ENCODE data around the gene TNP1. TPM values are rescaled to one million over a fixed set of nuclear protein-coding genes. Genes with fewer than 3 reads are reported as not detected.

TNP1 gene
- total RNA-seq, 1 experiment from 2014 or later: not detected

GRCh38 chr2:216872040-216872439 lies 12.2 kb upstream of the TNP1 start:
- Mint-ChIP-seq H3K36me3 (ENCODE audit: insufficient read depth, unreplicated experiment) (no peaks in the 10 kb centered on the region), H3K27ac (ENCODE audit: low read depth, unreplicated experiment) (no peak overlapping the region), H3K4me1 (ENCODE audit: insufficient read depth, unreplicated experiment) (no peaks in the 10 kb centered on the region), H3K4me3 (ENCODE audit: unreplicated experiment) (no peak overlapping the region), H3K9me3 (ENCODE audit: unreplicated experiment) (no peaks in the 10 kb centered on the region), H3K27me3 (ENCODE audit: insufficient read depth, unreplicated experiment) (no peaks in the 10 kb centered on the region)
- BruUV-seq (replicated peaks): no TSS peak
- ChIA-PET CTCF (no interaction called here), POLR2A (no interaction called here)
- intact Hi-C loops (cut with micrococcal nuclease): no loop called here
- no peak for TF ChIP-seq CTCF (IDR thresholded peaks at IDR 0.05; ENCODE audit: unreplicated experiment)
- no peak for DNase-seq (ENCODE audit: unreplicated experiment)

GRCh38 chr2:216871333-216871934 lies 11.6 kb upstream of the TNP1 start:
- Mint-ChIP-seq H3K9me3 (ENCODE audit: unreplicated experiment) (no peaks in the 10 kb centered on the region), H3K27me3 (ENCODE audit: insufficient read depth, unreplicated experiment) (no peaks in the 10 kb centered on the region), H3K4me3 (ENCODE audit: unreplicated experiment) (no peak overlapping the region), H3K27ac (ENCODE audit: low read depth, unreplicated experiment) (no peak overlapping the region), H3K36me3 (ENCODE audit: insufficient read depth, unreplicated experiment) (no peaks in the 10 kb centered on the region), H3K4me1 (ENCODE audit: insufficient read depth, unreplicated experiment) (no peaks in the 10 kb centered on the region)
- no peak for DNase-seq (ENCODE audit: unreplicated experiment)
- TF ChIP-seq CTCF (IDR thresholded peaks at IDR 0.05; ENCODE audit: unreplicated experiment): no peak
- no TSS peak for BruUV-seq (replicated peaks)
- POLR2A ChIA-PET: interaction anchor here (0.6 kb wide), 1 partner anchor 61 kb away, joined by 3 read pairs; no protein-coding TSS in a partner anchor
- intact Hi-C loops (cut with micrococcal nuclease): no loop called here
- CTCF ChIA-PET: no interaction called here

- Mint-ChIP-seq H3K4me1 (ENCODE audit: insufficient read depth, unreplicated experiment) (no peaks in the 10 kb centered on the region), H3K27ac (ENCODE audit: low read depth, unreplicated experiment) (no peak overlapping the region), H3K36me3 (ENCODE audit: insufficient read depth, unreplicated experiment) (no peaks in the 10 kb centered on the region), H3K9me3 (ENCODE audit: unreplicated experiment) (no peaks in the 10 kb centered on the region), H3K4me3 (ENCODE audit: unreplicated experiment) (no peak overlapping the region), H3K27me3 (ENCODE audit: insufficient read depth, unreplicated experiment) (no peaks in the 10 kb centered on the region)
- no peak for TF ChIP-seq CTCF (IDR thresholded peaks at IDR 0.05; ENCODE audit: unreplicated experiment)
- intact Hi-C loops (cut with micrococcal nuclease): no loop called here
- CTCF ChIA-PET: no interaction called here
- POLR2A ChIA-PET: no interaction called here
- DNase-seq (ENCODE audit: unreplicated experiment): no peak
- BruUV-seq (replicated peaks): no TSS peak
Measured at GRCh38 chr2:216870508-216871332, 10.9 kb upstream of the TNP1 start.

- Mint-ChIP-seq H3K9me3 (ENCODE audit: unreplicated experiment) (no peaks in the 10 kb centered on the region), H3K36me3 (ENCODE audit: insufficient read depth, unreplicated experiment) (no peaks in the 10 kb centered on the region), H3K27ac (ENCODE audit: low read depth, unreplicated experiment) (no peak overlapping the region), H3K4me3 (ENCODE audit: unreplicated experiment) (no peak overlapping the region), H3K27me3 (ENCODE audit: insufficient read depth, unreplicated experiment) (peaks cover 12% of the 10 kb centered on the region), H3K4me1 (ENCODE audit: insufficient read depth, unreplicated experiment) (no peaks in the 10 kb centered on the region)
- no peak for TF ChIP-seq CTCF (IDR thresholded peaks at IDR 0.05; ENCODE audit: unreplicated experiment)
- intact Hi-C loops (cut with micrococcal nuclease): no loop called here
- ChIA-PET POLR2A (no interaction called here), CTCF (no interaction called here)
- BruUV-seq (replicated peaks): no TSS peak
- DNase-seq (ENCODE audit: unreplicated experiment): no peak
Measured at GRCh38 chr2:216866515-216867095, 6.7 kb upstream of the TNP1 start.

All from MCF 10A (cell line).